HepG2 (cell line): Measurements from ENCODE around the gene PEAK1. TPM values are rescaled to one million over a fixed set of nuclear protein-coding genes. Genes with fewer than 3 reads are reported as not detected.

Experiments used
- ATAC-seq: fragments of 200-7000 bp; cut with Tn5 transposase; 3 replicates; pipeline ENCODE4 v1.9.1; 2020; ENCODE audit warnings: mild to moderate bottlenecking, moderate library complexity
- BruUV-seq: library from RNA; stranded (reverse); fragments of 400-500 nt; replicated peaks from 2 replicates; lab custom pipeline; 2021; lab: Mats Ljungman, UMichigan
- CTCF ChIA-PET: fragments of 300-600 bp; formaldehyde crosslinking; extraction: SDS; loops from one replicate; lab custom pipeline; 2021; ENCODE audit warnings: low total read pairs, inconsistent platforms, low intra/inter-chr PET ratio; lab: Yijun Ruan, JAX
- POLR2A ChIA-PET: fragments of 350-600 bp; sonication (Branson Sonifier 250); formaldehyde crosslinking; loops from one replicate; lab custom pipeline; 2020; ENCODE audit warnings: antibody characterized with exemption, inconsistent platforms; lab: Yijun Ruan, JAX
- DNase-seq: peaks from one replicate; pipeline ENCODE4 v3.0.0-alpha.2; 2015; ENCODE audit warnings: low spot score
- FAIRE-seq: peaks from 3 replicates; lab custom pipeline; 2011; peaks lifted over from hg19 to GRCh38; lab: Jason Lieb, UNC
- H2AFZ ChIP-seq: one replicate; pipeline ENCODE4 v1.6.1; 2011; ENCODE audit warnings: low read length, inconsistent platforms
- H3K27ac ChIP-seq: fragments of 300-600 bp; 3 replicates; pipeline ENCODE4 v1.8.0; 2011; ENCODE audit warnings: mixed run types, mild to moderate bottlenecking, mixed read lengths, low read length, inconsistent platforms; ENCODE audit not compliant: insufficient read depth; ENCODE audit errors: extremely low read length
- H3K27me3 ChIP-seq, 2 experiments: fragments of 200-600 bp in 1 of 2; 2 replicates in 1 of 2; 3 replicates in 1 of 2; pipeline versions ENCODE4 v1.6.0 to v1.8.0; 2011; ENCODE audit warnings: low read length in 2 of 2, mild to moderate bottlenecking in 2 of 2, moderate library complexity in 2 of 2, inconsistent platforms in 1 of 2; ENCODE audit not compliant: insufficient read depth in 2 of 2, control insufficient read depth in 1 of 2
- H3K36me3 ChIP-seq, 2 experiments: fragments of 200-600 bp in 1 of 2; replicated peaks in 1 of 2; 2 replicates in 1 of 2; 3 replicates in 1 of 2; pipeline versions ENCODE4 v1.5.1 to v1.8.0; 2011; ENCODE audit warnings: low read length in 2 of 2, inconsistent platforms in 1 of 2; ENCODE audit not compliant: insufficient read depth in 2 of 2, control insufficient read depth in 1 of 2
- H3K4me1 ChIP-seq: 2 replicates; pipeline ENCODE4 v1.5.1; 2012; ENCODE audit warnings: low read length, inconsistent platforms; ENCODE audit not compliant: insufficient read depth
- H3K4me2 ChIP-seq: 2 replicates; pipeline ENCODE4 v1.6.0; 2011; ENCODE audit warnings: low read depth, low read length, inconsistent platforms
- H3K4me3 ChIP-seq, 3 experiments: fragments of 200-600 bp in 1 of 3; sonication (generic), shearing (Covaris generic) in 1 of 3; replicated peaks in 1 of 3; 2 replicates each; pipeline ENCODE4 v1.5.1; 2011 to 2016; ENCODE audit warnings: low read length in 3 of 3, inconsistent platforms in 2 of 3, low read depth in 2 of 3, mild to moderate bottlenecking in 2 of 3, control low read depth in 1 of 3, mixed read lengths in 1 of 3; ENCODE audit not compliant: insufficient read depth in 1 of 3
- H3K79me2 ChIP-seq: one replicate; pipeline ENCODE4 v1.6.1; 2011; ENCODE audit warnings: low read length, inconsistent platforms; ENCODE audit not compliant: insufficient read depth
- H3K9ac ChIP-seq: 2 replicates; pipeline ENCODE4 v1.6.0; 2011; ENCODE audit warnings: mild to moderate bottlenecking, low read depth, low read length, inconsistent platforms; ENCODE audit not compliant: insufficient read depth
- H3K9me3 ChIP-seq: 2 replicates; pipeline ENCODE4 v1.5.1; 2012; ENCODE audit warnings: mild to moderate bottlenecking, low read length
- H4K20me1 ChIP-seq: 2 replicates; pipeline ENCODE4 v1.6.0; 2011; ENCODE audit warnings: inconsistent platforms, mild to moderate bottlenecking, low read length, moderate library complexity; ENCODE audit not compliant: insufficient read depth
- ATF3 ChIP-seq: sonication (generic); formaldehyde crosslinking; IDR thresholded peaks from 2 replicates; pipeline ENCODE4 v1.4.0; 2020; ENCODE audit warnings: missing genetic modification reagents
- CAMTA2 ChIP-seq: sonication (generic); formaldehyde crosslinking; IDR thresholded peaks from 2 replicates; pipeline ENCODE4 v1.4.0; 2020; ENCODE audit warnings: mild to moderate bottlenecking, missing genetic modification reagents, borderline replicate concordance
- CENPBD1 ChIP-seq: sonication (generic); formaldehyde crosslinking; IDR thresholded peaks from 2 replicates; pipeline ENCODE4 v1.8.0; 2022; ENCODE audit warnings: missing genetic modification reagents, low read depth, mild to moderate bottlenecking, borderline replicate concordance
- FIP1L1 ChIP-seq: fragments of 200-400 bp; formaldehyde crosslinking; IDR thresholded peaks from 2 replicates; pipeline ENCODE4 v1.6.1; 2018; ENCODE audit warnings: low read depth, mild to moderate bottlenecking, low read length, moderate library complexity, borderline replicate concordance; ENCODE audit not compliant: insufficient read depth
- HIC2 ChIP-seq: sonication (generic); formaldehyde crosslinking; IDR thresholded peaks from 2 replicates; pipeline ENCODE4 v1.9.0; 2022; ENCODE audit warnings: low read depth, missing genetic modification reagents
- MED1 ChIP-seq: sonication (generic); formaldehyde crosslinking; IDR thresholded peaks from 2 replicates; pipeline ENCODE4 v1.4.0; 2020; ENCODE audit warnings: missing genetic modification reagents
- NCOR1 ChIP-seq: fragments of 200-600 bp; sonication (generic); IDR thresholded peaks from 2 replicates; pipeline ENCODE4 v1.7.0; 2017; ENCODE audit warnings: antibody characterized with exemption, low read length, borderline replicate concordance
- SRF ChIP-seq: IDR thresholded peaks from 2 replicates; pipeline ENCODE4 v1.6.1; 2011; ENCODE audit warnings: mild to moderate bottlenecking, low read depth, low read length, moderate library complexity
- ZBTB37 ChIP-seq: sonication (generic); formaldehyde crosslinking; IDR thresholded peaks from 2 replicates; pipeline ENCODE4 v1.4.0; 2020; ENCODE audit warnings: mild to moderate bottlenecking, missing genetic modification reagents
- ZNF264 ChIP-seq: sonication (generic); formaldehyde crosslinking; IDR thresholded peaks from 2 replicates; pipeline ENCODE4 v1.4.0; 2020; ENCODE audit warnings: missing genetic modification reagents
- ZNF331 ChIP-seq: sonication (generic); formaldehyde crosslinking; IDR thresholded peaks from 2 replicates; pipeline ENCODE4 v1.4.0; 2020; ENCODE audit warnings: missing genetic modification reagents
- ZNF598 ChIP-seq: sonication (generic); formaldehyde crosslinking; IDR thresholded peaks from 2 replicates; pipeline ENCODE4 v1.5.1; 2020; ENCODE audit warnings: mild to moderate bottlenecking, missing genetic modification reagents, borderline replicate concordance
- ZNF616 ChIP-seq: sonication (generic); formaldehyde crosslinking; IDR thresholded peaks from 2 replicates; pipeline ENCODE4 v1.5.0; 2020; ENCODE audit warnings: low read depth, mild to moderate bottlenecking, missing genetic modification reagents
- WGBS: methylation state at CpG from one replicate; pipeline ENCODE4 v1.1.6; 2017; ENCODE audit warnings: low lambda C conversion rate; 5-methylcytosine and 5-hydroxymethylcytosine counted together
- in situ Hi-C: cut with HindIII; loops from 2 replicates; pipeline ENCODE4 v1.10.0; 2017; ENCODE audit warnings: low pct_unique_long_range_greater_than_20kb; ENCODE audit not compliant: extremely low pct_ligation_motif_present
- intact Hi-C: fragments of 100-400 bp; cut with micrococcal nuclease; formaldehyde crosslinking; loops from one replicate; pipeline ENCODE4 v1.10.0; 2022; ENCODE audit not compliant: unreplicated experiment
- polyA plus RNA-seq, 8 experiments: library from polyadenylated mRNA; depleted of rRNA in 3 of 8; stranded (reverse) in 7 of 8; unstranded in 1 of 8; fragments of >200 nt; fragmentation: Illumina TruSeq in 4 of 8; extraction: Trizol in 4 of 8; gene quantifications; 2 replicates each; pipeline versions ENCODE4 v1.2.1 to v1.2.3, GENCODE V29; 2011 to 2016; ENCODE audit warnings: low read depth in 4 of 8, missing spikeins in 1 of 8, mixed read lengths in 1 of 8; ENCODE audit not compliant: insufficient read depth in 1 of 8
- total RNA-seq, 5 experiments: library from RNA; depleted of rRNA; stranded (reverse); fragments of >200 nt; fragmentation: Illumina TruSeq; extraction: Trizol; gene quantifications; 2 replicates each; pipeline ENCODE4 v1.2.3, GENCODE V29; 2016; ENCODE audit warnings: low read depth in 1 of 5

PEAK1 gene
- total and polyA plus RNA-seq, 2 of the 13 experiments (the other 11 are each of a cell fraction or from before 2014, with no cell fraction given) = 6.0 to 6.6 TPM

GRCh38 chr15:77430213-77430612 lies 10.3 kb upstream of the PEAK1 start:
- TF ChIP-seq ZNF598 (CRISPR knock-in tag) (no peak), ZNF264 (no peak), ZBTB37 (CRISPR knock-in tag) (no peak), CENPBD1 (no peak)
- no peak for DNase-seq
- FAIRE-seq = no peak
- peaks cover 41% of the 10 kb centered on the region for H3K79me2 ChIP-seq
- ATAC-seq = no peak
- POLR2A ChIA-PET = no interaction called here
- H2AFZ ChIP-seq = no peak overlapping the region
- in situ Hi-C loops = no loop called here
- no peak overlapping the region for H3K4me3 ChIP-seq
- H3K9me3 ChIP-seq = no peaks in the 10 kb centered on the region
- H3K4me1 ChIP-seq = peaks cover 5% of the 10 kb centered on the region
- intact Hi-C loops = no loop called here
- CTCF ChIA-PET = no interaction called here
- H3K36me3 ChIP-seq = no peaks in the 10 kb centered on the region
- WGBS = 95% methylated on average over 2 of the region's 2 CpGs
- no peak overlapping the region for H3K4me2 ChIP-seq
- H3K27ac ChIP-seq = no peak overlapping the region
- no TSS peak for BruUV-seq
- no peak overlapping the region for H3K9ac ChIP-seq
- H4K20me1 ChIP-seq = no peaks in the 10 kb centered on the region; the same call in 1 of the 2 replicates
- H3K27me3 ChIP-seq = no peaks in the 10 kb centered on the region

GRCh38 chr15:77426871-77427270 lies 7.0 kb upstream of the PEAK1 start:
- Histone ChIP-seq H3K9ac (no peak overlapping the region), H3K27me3 (no peaks in the 10 kb centered on the region), H3K4me2 (no peak overlapping the region), H3K9me3 (no peaks in the 10 kb centered on the region), H3K36me3 (no peaks in the 10 kb centered on the region), H2AFZ (no peak overlapping the region), H3K79me2 (peaks cover 69% of the 10 kb centered on the region), H3K4me1 (peaks cover 38% of the 10 kb centered on the region), H3K4me3 (no peak overlapping the region), H4K20me1 (no peaks in the 10 kb centered on the region; the same call in 1 of the 2 replicates), H3K27ac (no peak overlapping the region)
- CTCF ChIA-PET = no interaction called here
- WGBS = 100% methylated on average over 1 of the region's 1 CpG
- DNase-seq (no peak), FAIRE-seq (no peak), ATAC-seq (no peak)
- TF ChIP-seq MED1 (CRISPR knock-in tag) = no peak
- no peak for TF ChIP-seq CAMTA2 (CRISPR knock-in tag)
- TF ChIP-seq ZNF331 (CRISPR knock-in tag) = no peak
- no peak for TF ChIP-seq ATF3 (CRISPR knock-in tag)
- TF ChIP-seq HIC2 (CRISPR knock-in tag) = no peak
- TF ChIP-seq ZNF616 (CRISPR knock-in tag) = no peak
- no peak for TF ChIP-seq NCOR1
- no peak for TF ChIP-seq FIP1L1
- no peak for TF ChIP-seq SRF
- intact Hi-C loops = no loop called here
- in situ Hi-C loops = no loop called here
- BruUV-seq = no TSS peak
- POLR2A ChIA-PET = no interaction called here
